22Rv1 (cell line): ENCODE measurements around the gene EMP2.

Source experiments
- H3K27ac ChIP-seq: fragments of 450-650 bp; 2 replicates; pipeline ENCODE4 v1.5.1; 2017
- ZFX ChIP-seq: fragments of 450-650 bp; IDR thresholded peaks from 2 replicates; pipeline ENCODE4 v1.6.1; 2017; ENCODE audit warnings: antibody characterized with exemption, borderline replicate concordance
- TF ChIP-seq, protein P1 (sequence below): fragments of 450-650 bp; IDR thresholded peaks from 2 replicates; pipeline ENCODE4 v1.5.1; 2017; ENCODE audit warnings: mild to moderate bottlenecking

EMP2 gene

DNA sequence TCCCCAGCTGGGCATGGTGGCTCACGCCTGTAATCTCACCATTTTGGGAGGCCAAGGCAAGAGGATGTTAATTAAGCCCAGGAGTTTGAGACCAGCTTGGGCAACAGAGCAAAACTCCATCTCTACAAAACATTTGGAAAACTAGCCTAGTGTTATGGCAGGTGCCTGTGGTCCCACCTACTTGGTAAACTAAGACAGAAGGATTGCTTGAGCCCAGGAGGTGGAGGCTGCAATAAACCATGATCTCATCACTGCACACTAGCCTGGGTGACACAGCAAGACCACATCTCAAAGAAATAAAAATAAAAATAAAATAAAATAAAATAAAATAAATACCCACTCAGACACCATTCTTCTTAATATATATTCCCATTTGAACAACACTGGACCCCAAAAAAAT, 32.0 kb downstream of the EMP2 start:
- TF ChIP-seq, protein P1, sequence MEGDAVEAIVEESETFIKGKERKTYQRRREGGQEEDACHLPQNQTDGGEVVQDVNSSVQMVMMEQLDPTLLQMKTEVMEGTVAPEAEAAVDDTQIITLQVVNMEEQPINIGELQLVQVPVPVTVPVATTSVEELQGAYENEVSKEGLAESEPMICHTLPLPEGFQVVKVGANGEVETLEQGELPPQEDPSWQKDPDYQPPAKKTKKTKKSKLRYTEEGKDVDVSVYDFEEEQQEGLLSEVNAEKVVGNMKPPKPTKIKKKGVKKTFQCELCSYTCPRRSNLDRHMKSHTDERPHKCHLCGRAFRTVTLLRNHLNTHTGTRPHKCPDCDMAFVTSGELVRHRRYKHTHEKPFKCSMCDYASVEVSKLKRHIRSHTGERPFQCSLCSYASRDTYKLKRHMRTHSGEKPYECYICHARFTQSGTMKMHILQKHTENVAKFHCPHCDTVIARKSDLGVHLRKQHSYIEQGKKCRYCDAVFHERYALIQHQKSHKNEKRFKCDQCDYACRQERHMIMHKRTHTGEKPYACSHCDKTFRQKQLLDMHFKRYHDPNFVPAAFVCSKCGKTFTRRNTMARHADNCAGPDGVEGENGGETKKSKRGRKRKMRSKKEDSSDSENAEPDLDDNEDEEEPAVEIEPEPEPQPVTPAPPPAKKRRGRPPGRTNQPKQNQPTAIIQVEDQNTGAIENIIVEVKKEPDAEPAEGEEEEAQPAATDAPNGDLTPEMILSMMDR: no peak
- no peak for TF ChIP-seq ZFX
- no peak overlapping the region for H3K27ac ChIP-seq

GRCh38 chr16:10547708-10548107, 32.7 kb downstream of the EMP2 start:
- TF ChIP-seq, protein P1: no peak
- TF ChIP-seq ZFX: no peak
- no peak overlapping the region for H3K27ac ChIP-seq

DNA sequence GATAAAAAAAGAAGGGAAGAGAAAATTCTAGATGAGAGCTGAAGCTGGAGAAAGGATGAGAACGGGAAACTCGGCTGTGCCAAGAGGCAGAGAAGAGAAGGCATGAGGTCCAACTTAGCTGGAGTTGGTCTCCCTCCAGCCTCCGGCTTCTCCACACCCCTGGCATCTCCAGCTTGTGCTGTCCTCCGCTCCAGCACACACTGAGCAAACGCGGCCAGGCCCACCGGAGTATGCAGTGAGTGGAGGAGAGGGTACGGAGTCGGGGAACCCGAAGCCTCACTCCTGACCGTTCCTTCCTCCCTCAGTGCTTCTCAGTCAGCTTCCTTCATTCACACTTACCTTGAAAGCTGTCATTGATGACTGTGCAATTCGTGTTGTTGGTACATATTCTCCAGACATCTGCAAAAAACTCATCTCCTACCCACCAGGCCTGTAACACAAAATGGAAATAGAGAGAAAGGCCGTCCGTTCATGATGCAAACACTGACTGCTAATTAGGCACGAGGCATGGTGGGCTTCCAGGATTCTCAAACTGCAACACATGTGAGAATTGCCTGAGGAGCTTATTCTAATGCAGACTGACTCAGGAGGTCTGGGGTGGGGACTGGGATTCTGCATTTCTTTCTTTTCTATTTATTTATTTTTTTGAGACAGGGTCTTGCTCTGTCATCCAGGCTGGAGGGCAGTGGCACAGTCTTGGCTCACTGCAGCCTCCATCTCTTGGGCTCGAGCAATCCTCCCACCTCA, 37.0 kb downstream of the EMP2 start:
- no peak overlapping the region for H3K27ac ChIP-seq
- TF ChIP-seq, protein P1: no peak
- no peak for TF ChIP-seq ZFX

- TF ChIP-seq, protein P1: no peak
- no peak for TF ChIP-seq ZFX
- no peak overlapping the region for H3K27ac ChIP-seq
Measured at GRCh38 chr16:10541366-10541765, 39.0 kb downstream of the EMP2 start.

DNA sequence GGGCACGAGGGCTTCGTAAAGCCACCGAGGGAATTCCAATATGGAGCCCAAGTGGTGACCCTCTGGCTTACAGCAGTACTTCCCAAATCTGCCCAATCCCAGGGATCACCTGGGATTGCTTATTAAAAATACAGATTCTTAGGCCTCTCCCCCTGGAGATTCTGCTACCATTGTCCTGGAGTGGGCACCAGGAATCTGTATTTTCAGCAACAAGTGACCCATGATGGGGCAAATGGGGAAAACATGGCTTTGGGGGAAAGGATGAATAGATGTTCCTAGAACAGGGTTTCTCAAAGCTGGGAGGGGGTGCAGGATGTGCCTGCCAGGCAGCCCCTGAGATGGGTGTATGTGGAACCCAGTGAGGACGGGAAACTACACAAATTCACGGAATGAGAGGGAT, 40.6 kb downstream of the EMP2 start:
- no peak overlapping the region for H3K27ac ChIP-seq

DNA sequence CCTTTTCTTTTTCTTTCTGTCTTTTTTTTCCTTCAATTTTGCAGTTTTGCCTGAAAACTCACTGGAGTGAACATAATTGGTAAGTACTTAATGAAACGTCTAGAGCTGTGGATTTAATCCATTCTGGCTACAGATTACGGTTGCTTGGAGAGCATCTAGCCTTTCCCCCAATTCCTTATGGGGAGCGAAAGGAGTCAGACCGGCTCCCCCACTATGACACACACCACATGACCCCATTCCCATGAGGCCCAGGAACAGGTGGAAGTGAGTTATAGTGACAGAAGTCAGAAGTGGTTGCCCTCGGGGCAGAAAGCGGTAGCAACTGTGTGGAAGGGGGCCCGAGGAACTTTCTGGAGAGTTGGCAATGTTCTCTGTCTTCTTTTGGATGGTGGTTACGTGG, 41.2 kb downstream of the EMP2 start:
- TF ChIP-seq, protein P1: no peak
- TF ChIP-seq ZFX: no peak
- H3K27ac ChIP-seq: no peak overlapping the region

More for the DNA sequence above, 40.6 kb downstream of the EMP2 start:
- TF ChIP-seq, protein P1: no peak
- TF ChIP-seq ZFX: no peak

- H3K27ac ChIP-seq: no peak overlapping the region
Measured at GRCh38 chr16:10538583-10538982, 41.8 kb downstream of the EMP2 start.

More at GRCh38 chr16:10538583-10538982, 41.8 kb downstream of the EMP2 start:
- TF ChIP-seq, protein P1: no peak
- TF ChIP-seq ZFX: no peak
